K562 (cell line): Measurements from ENCODE around the gene UBE2H. TPM values are rescaled to one million over a fixed set of nuclear protein-coding genes. Genes with fewer than 3 reads are reported as not detected.

Source experiments
- DIDO1 ChIP-seq: fragments of 450-650 bp; IDR thresholded peaks from 2 replicates; pipeline ENCODE4 v1.6.1; 2016; ENCODE audit warnings: low read depth, missing biosample characterization, missing genetic modification characterization
- DPF2 ChIP-seq: fragments of 450-650 bp; IDR thresholded peaks from 2 replicates; pipeline ENCODE4 v1.6.1; 2016
- E2F3 ChIP-seq: fragments of 250-450 bp; sonication (Bioruptor Pico); IDR thresholded peaks from 2 replicates; pipeline ENCODE4 v1.4.0; 2020; ENCODE audit warnings: mild to moderate bottlenecking
- ELF4 ChIP-seq: fragments of 450-650 bp; formaldehyde crosslinking; IDR thresholded peaks from 2 replicates; pipeline ENCODE4 v1.4.0; 2022; ENCODE audit warnings: missing genetic modification characterization
- FOXK1 ChIP-seq: sonication (generic); formaldehyde crosslinking; IDR thresholded peaks from 2 replicates; pipeline ENCODE4 v1.8.0; 2022; ENCODE audit warnings: missing genetic modification reagents, mild to moderate bottlenecking, borderline replicate concordance
- HDAC6 ChIP-seq: IDR thresholded peaks from 2 replicates; pipeline ENCODE4 v1.6.1; 2012; ENCODE audit warnings: low read depth, mild to moderate bottlenecking, control low read depth, inconsistent platforms, low read length, moderate library complexity
- KAT2B ChIP-seq: IDR thresholded peaks from one replicate; pipeline ENCODE4 v1.6.1; 2012; ENCODE audit warnings: low read depth, mild to moderate bottlenecking, control low read depth, inconsistent platforms, low read length, moderate library complexity
- OTX1 ChIP-seq: fragments of 450-650 bp; formaldehyde crosslinking; IDR thresholded peaks from 2 replicates; pipeline ENCODE4 v1.4.0; 2022; ENCODE audit warnings: mild to moderate bottlenecking
- PYGO2 ChIP-seq: fragments of 450-650 bp; IDR thresholded peaks from 2 replicates; pipeline ENCODE4 v1.6.1; 2016; ENCODE audit warnings: mild to moderate bottlenecking, missing genetic modification characterization, moderate library complexity, missing compliant biosample characterization
- polyA plus RNA-seq, 8 experiments: library from polyadenylated mRNA; depleted of rRNA in 4 of 8; stranded (reverse) in 5 of 8; unstranded in 3 of 8; fragments of >200 nt; fragmentation: Nextera tagmentation in 2 of 8; fragmentation: Illumina TruSeq in 1 of 8; extraction: Ambion mirVana in 2 of 8; extraction: Trizol in 1 of 8; gene quantifications; 2 replicates each; pipeline versions ENCODE4 v1.2.1 to v1.2.3, GENCODE V29; 2011 to 2014; ENCODE audit warnings: inconsistent platforms in 1 of 8, missing spikeins in 1 of 8
- total RNA-seq, 7 experiments: library from RNA; depleted of rRNA in 6 of 7; stranded (reverse); fragments of >200 nt in 6 of 7; fragmentation: Illumina TruSeq in 2 of 7; extraction: Trizol in 2 of 7; gene quantifications; 2 replicates each; pipeline versions ENCODE4 v1.2.1 to v1.2.3, GENCODE V29; 2011 to 2021; ENCODE audit warnings: low replicate concordance in 1 of 7
- TF ChIP-seq, protein P1 (sequence below): fragments of 450-650 bp; IDR thresholded peaks from 2 replicates; pipeline ENCODE4 v1.6.1; 2017; ENCODE audit warnings: antibody characterized with exemption, mild to moderate bottlenecking
- TF ChIP-seq, protein P2 (sequence below), 2 experiments: fragments of 450-650 bp; IDR thresholded peaks; 2 replicates each; pipeline ENCODE4 v1.6.1; 2018; ENCODE audit warnings: mild to moderate bottlenecking in 2 of 2, low read depth in 1 of 2; ENCODE audit not compliant: partially characterized antibody in 2 of 2
- TF ChIP-seq, protein P3 (sequence below): sonication (generic); IDR thresholded peaks from 2 replicates; pipeline ENCODE4 v1.6.1; 2016
- TF ChIP-seq, protein P4 (sequence below): sonication (generic); formaldehyde crosslinking; IDR thresholded peaks from 2 replicates; pipeline ENCODE4 v1.8.0; 2023; ENCODE audit warnings: mild to moderate bottlenecking, missing genetic modification reagents
- TF ChIP-seq, protein P5 (sequence below): fragments of 250-450 bp; sonication (Bioruptor Pico); IDR thresholded peaks from 2 replicates; pipeline ENCODE4 v1.8.0; 2022; ENCODE audit warnings: moderate library complexity, mild to moderate bottlenecking, inconsistent platforms

The UBE2H gene
- total and polyA plus RNA-seq, 9 of the 15 experiments (the other 6 are each of a cell fraction or from before 2014, with no cell fraction given) = 6.3 to 33.0 (median 13.3) TPM

DNA sequence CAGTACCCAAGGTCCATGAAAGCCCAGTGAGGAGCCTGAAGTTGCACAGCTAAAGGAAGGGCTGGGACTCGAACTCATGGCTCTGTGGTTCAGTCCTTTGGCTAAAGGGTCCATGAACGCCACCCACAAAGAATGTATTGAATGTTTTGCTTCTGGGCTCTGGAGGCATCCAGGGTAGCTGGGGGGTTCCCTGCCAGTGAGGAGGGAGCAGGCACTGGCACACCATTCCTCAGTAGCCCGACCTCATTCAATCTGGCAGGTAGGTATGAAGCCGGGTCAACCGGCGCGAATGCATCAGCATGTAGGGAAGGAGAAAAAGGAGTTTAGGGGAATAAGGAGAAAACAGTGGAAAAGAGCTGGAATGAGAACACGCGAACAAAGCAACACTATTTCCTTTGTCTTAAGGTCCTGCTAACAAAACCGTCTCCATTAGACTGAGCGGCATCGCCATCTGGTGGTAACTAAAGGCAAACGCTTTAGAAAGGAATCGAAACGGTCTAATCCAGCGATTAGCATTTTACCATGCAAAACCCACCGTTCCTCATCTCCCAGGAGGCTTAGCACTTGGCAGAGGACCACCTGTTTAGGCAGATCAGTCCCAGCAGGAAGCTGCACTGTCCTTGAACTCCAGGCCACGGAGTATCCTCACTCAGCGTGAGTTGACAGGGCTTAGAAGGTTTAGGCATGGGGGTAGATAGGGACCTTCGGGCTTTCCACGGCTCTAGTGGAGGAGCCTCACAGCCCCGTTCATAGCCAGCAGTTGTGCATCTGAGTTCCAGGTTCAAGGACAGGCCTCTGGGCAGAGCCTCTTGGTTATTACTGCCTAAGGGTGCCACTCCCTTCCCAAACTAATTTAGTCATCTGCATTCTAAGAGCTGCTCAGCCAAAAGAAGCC, 122.8 kb downstream of the UBE2H start (continued):
- TF ChIP-seq, protein P1, sequence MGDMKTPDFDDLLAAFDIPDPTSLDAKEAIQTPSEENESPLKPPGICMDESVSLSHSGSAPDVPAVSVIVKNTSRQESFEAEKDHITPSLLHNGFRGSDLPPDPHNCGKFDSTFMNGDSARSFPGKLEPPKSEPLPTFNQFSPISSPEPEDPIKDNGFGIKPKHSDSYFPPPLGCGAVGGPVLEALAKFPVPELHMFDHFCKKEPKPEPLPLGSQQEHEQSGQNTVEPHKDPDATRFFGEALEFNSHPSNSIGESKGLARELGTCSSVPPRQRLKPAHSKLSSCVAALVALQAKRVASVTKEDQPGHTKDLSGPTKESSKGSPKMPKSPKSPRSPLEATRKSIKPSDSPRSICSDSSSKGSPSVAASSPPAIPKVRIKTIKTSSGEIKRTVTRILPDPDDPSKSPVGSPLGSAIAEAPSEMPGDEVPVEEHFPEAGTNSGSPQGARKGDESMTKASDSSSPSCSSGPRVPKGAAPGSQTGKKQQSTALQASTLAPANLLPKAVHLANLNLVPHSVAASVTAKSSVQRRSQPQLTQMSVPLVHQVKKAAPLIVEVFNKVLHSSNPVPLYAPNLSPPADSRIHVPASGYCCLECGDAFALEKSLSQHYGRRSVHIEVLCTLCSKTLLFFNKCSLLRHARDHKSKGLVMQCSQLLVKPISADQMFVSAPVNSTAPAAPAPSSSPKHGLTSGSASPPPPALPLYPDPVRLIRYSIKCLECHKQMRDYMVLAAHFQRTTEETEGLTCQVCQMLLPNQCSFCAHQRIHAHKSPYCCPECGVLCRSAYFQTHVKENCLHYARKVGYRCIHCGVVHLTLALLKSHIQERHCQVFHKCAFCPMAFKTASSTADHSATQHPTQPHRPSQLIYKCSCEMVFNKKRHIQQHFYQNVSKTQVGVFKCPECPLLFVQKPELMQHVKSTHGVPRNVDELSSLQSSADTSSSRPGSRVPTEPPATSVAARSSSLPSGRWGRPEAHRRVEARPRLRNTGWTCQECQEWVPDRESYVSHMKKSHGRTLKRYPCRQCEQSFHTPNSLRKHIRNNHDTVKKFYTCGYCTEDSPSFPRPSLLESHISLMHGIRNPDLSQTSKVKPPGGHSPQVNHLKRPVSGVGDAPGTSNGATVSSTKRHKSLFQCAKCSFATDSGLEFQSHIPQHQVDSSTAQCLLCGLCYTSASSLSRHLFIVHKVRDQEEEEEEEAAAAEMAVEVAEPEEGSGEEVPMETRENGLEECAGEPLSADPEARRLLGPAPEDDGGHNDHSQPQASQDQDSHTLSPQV = peak; percentile 64
- TF ChIP-seq FOXK1 = peak; percentile 11; the same call in 1 of the 2 replicates
- TF ChIP-seq, protein P2, sequence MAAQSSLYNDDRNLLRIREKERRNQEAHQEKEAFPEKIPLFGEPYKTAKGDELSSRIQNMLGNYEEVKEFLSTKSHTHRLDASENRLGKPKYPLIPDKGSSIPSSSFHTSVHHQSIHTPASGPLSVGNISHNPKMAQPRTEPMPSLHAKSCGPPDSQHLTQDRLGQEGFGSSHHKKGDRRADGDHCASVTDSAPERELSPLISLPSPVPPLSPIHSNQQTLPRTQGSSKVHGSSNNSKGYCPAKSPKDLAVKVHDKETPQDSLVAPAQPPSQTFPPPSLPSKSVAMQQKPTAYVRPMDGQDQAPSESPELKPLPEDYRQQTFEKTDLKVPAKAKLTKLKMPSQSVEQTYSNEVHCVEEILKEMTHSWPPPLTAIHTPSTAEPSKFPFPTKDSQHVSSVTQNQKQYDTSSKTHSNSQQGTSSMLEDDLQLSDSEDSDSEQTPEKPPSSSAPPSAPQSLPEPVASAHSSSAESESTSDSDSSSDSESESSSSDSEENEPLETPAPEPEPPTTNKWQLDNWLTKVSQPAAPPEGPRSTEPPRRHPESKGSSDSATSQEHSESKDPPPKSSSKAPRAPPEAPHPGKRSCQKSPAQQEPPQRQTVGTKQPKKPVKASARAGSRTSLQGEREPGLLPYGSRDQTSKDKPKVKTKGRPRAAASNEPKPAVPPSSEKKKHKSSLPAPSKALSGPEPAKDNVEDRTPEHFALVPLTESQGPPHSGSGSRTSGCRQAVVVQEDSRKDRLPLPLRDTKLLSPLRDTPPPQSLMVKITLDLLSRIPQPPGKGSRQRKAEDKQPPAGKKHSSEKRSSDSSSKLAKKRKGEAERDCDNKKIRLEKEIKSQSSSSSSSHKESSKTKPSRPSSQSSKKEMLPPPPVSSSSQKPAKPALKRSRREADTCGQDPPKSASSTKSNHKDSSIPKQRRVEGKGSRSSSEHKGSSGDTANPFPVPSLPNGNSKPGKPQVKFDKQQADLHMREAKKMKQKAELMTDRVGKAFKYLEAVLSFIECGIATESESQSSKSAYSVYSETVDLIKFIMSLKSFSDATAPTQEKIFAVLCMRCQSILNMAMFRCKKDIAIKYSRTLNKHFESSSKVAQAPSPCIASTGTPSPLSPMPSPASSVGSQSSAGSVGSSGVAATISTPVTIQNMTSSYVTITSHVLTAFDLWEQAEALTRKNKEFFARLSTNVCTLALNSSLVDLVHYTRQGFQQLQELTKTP (IDR thresholded peaks at IDR 0.05; ENCODE audit: low read depth in 1 of 2, partially characterized antibody in 2 of 2) = peak in 1 of 2 experiments; percentile 48
- TF ChIP-seq, protein P3, sequence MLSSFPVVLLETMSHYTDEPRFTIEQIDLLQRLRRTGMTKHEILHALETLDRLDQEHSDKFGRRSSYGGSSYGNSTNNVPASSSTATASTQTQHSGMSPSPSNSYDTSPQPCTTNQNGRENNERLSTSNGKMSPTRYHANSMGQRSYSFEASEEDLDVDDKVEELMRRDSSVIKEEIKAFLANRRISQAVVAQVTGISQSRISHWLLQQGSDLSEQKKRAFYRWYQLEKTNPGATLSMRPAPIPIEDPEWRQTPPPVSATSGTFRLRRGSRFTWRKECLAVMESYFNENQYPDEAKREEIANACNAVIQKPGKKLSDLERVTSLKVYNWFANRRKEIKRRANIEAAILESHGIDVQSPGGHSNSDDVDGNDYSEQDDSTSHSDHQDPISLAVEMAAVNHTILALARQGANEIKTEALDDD = peak; percentile 65
- no peak for TF ChIP-seq DIDO1 (tag)
- TF ChIP-seq DPF2 = peak; percentile 8; the same call in 1 of the 2 replicates
- no peak for TF ChIP-seq E2F3 (CRISPR knock-in tag)
- TF ChIP-seq HDAC6 = 0 out of 2 replicates have a peak, but pooled peaks have one; percentile 27
- TF ChIP-seq, protein P4, sequence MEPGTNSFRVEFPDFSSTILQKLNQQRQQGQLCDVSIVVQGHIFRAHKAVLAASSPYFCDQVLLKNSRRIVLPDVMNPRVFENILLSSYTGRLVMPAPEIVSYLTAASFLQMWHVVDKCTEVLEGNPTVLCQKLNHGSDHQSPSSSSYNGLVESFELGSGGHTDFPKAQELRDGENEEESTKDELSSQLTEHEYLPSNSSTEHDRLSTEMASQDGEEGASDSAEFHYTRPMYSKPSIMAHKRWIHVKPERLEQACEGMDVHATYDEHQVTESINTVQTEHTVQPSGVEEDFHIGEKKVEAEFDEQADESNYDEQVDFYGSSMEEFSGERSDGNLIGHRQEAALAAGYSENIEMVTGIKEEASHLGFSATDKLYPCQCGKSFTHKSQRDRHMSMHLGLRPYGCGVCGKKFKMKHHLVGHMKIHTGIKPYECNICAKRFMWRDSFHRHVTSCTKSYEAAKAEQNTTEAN (CRISPR knock-in tag) = no peak
- TF ChIP-seq ELF4 (CRISPR knock-in tag) = peak; percentile 88
- 0 out of 2 replicates have a peak, but pooled peaks have one; percentile 32 for TF ChIP-seq PYGO2 (tag)
- TF ChIP-seq, protein P5, sequence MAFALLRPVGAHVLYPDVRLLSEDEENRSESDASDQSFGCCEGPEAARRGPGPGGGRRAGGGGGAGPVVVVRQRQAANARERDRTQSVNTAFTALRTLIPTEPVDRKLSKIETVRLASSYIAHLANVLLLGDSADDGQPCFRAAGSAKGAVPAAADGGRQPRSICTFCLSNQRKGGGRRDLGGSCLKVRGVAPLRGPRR (CRISPR knock-in tag) = 0 out of 2 replicates have a peak, but pooled peaks have one; percentile 33
- no peak for TF ChIP-seq KAT2B
- peak; percentile 84; the same call in 1 of the 2 replicates for TF ChIP-seq OTX1 (CRISPR knock-in tag)
